Lower leg skin (tissue), 3 donors: ENCODE measurements around the gene PCCA.

ENCODE experiments used
- CTCF ChIP-seq, 3 donors: fragments of 450-650 bp; IDR thresholded peaks; one replicate each; pipeline ENCODE4 v1.5.1; 2016; ENCODE audit warnings: antibody characterized with exemption in 3 of 3, mild to moderate bottlenecking in 3 of 3, moderate library complexity in 2 of 3
- POLR2A ChIP-seq, 2 donors: fragments of 450-650 bp; IDR thresholded peaks; one replicate each; pipeline ENCODE4 v1.6.1; 2016 to 2017; ENCODE audit warnings: antibody characterized with exemption in 2 of 2, mild to moderate bottlenecking in 1 of 2, moderate library complexity in 1 of 2

DNA sequence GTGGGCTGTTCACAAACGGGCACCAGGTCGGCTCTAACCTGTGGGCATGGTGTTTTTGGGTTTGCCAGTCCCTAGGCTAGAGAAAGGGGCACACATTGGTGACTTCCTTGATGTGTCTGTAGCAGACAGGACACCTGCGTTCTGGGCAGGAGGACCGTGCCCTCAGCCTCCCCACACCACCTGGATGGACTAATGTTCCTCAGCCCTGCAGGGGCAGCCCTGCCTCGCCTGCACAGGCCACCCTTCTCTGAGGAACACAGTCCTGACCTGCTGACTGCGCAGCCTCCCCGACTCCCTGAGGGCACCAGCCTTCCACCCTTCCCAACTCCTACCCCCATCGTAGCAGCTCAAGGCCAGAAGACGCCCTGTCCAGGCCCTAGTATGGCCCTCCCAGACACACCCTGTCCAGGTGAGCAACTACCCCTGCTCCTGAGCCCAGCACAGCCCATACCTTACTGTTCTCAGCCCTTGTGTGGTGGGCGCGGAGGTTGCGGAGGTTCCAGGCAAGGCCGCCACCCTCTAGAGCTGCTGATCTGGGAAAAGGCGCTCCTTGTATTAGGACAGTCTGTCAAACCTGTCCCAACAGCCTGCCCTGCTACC, 444.0 kb downstream of the PCCA start:
- TF ChIP-seq POLR2A (IDR thresholded peaks at IDR 0.05), result no peak
- TF ChIP-seq CTCF (IDR thresholded peaks at IDR 0.05), result no peak
